Peyer's patch (tissue), 4 donors: ENCODE results near the gene ZNF460.

Experiments
- POLR2A ChIP-seq, 2 donors: fragments of 450-650 bp; IDR thresholded peaks; one replicate each; pipeline ENCODE4 v1.5.1; 2017; ENCODE audit warnings: antibody characterized with exemption in 2 of 2, mild to moderate bottlenecking in 2 of 2, moderate library complexity in 2 of 2
- TF ChIP-seq, protein P1 (sequence below), 6 experiments: fragments of 450-650 bp in 4 of 6; fragments of 200-600 bp in 2 of 6; sonication (generic) in 1 of 6; IDR thresholded peaks; one replicate each; pipeline ENCODE4 v1.5.1; 2017 to 2019; ENCODE audit warnings: antibody characterized with exemption in 6 of 6, mild to moderate bottlenecking in 3 of 6, moderate library complexity in 1 of 6

DNA sequence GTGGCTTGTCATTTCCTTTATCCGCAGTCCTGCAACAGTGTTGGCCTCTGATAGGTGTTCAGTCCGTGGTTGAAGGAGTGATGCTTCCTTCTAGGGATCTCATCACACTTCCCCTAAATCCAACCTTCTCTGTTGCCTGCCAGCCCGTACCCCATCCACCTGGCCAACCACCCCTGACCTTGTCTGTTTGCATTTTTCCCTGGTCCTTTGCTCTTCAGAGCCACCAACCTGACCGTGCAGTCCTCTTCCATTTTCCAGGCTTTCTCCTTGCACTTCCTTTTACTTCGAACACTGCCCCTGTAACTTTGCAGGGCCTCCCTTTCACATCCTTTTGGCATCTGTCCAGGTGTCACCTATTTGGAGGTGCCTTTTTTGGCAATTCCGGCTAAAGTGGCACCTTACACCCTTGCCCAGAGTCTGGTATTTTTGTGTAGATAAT is 696 bp downstream of the ZNF460 start:
- TF ChIP-seq, protein P1, sequence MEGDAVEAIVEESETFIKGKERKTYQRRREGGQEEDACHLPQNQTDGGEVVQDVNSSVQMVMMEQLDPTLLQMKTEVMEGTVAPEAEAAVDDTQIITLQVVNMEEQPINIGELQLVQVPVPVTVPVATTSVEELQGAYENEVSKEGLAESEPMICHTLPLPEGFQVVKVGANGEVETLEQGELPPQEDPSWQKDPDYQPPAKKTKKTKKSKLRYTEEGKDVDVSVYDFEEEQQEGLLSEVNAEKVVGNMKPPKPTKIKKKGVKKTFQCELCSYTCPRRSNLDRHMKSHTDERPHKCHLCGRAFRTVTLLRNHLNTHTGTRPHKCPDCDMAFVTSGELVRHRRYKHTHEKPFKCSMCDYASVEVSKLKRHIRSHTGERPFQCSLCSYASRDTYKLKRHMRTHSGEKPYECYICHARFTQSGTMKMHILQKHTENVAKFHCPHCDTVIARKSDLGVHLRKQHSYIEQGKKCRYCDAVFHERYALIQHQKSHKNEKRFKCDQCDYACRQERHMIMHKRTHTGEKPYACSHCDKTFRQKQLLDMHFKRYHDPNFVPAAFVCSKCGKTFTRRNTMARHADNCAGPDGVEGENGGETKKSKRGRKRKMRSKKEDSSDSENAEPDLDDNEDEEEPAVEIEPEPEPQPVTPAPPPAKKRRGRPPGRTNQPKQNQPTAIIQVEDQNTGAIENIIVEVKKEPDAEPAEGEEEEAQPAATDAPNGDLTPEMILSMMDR (IDR thresholded peaks at IDR 0.05) = no peak
- no peak for TF ChIP-seq POLR2A (IDR thresholded peaks at IDR 0.05)
